Activated CD4-positive, alpha-beta T cell treated with anti-CD3 and anti-CD28 coated beads, Interleukin-2, amount 10 ng/mL, durations not matched to agents 7 days and 5 days (primary cell): ENCODE results near the gene EPS8L3. TPM values are rescaled to one million over a fixed set of nuclear protein-coding genes. Genes with fewer than 3 reads are reported as not detected.
"Not testable (repeated sequence)": the region's sequence is repeated elsewhere in the genome, so short reads cannot be mapped to it uniquely, and the experiment has no call there.

Source experiments
- CTCF ChIA-PET: fragments of 350-600 bp; sonication (Branson Sonifier 250); formaldehyde crosslinking; loops from one replicate; lab custom pipeline; 2021; ENCODE audit warnings: antibody characterized with exemption; lab: Charles Lee
- POLR2A ChIA-PET: fragments of 350-600 bp; sonication (Branson Sonifier 250); formaldehyde crosslinking; loops from one replicate; lab custom pipeline; 2021; ENCODE audit warnings: antibody characterized with exemption; lab: Charles Lee
- DNase-seq: peaks from one replicate; pipeline ENCODE4 v3.0.0-alpha.2; 2020
- H3K27ac Mint-ChIP-seq: one replicate; pipeline ENCODE4 v1.8.0; 2021; ENCODE audit warnings: mild to moderate bottlenecking, moderate library complexity, mixed read lengths
- H3K27me3 Mint-ChIP-seq: one replicate; pipeline ENCODE4 v1.8.0; 2021; ENCODE audit warnings: mixed read lengths
- H3K36me3 Mint-ChIP-seq: one replicate; pipeline ENCODE4 v1.8.0; 2021; ENCODE audit warnings: low read depth, mixed read lengths
- H3K4me1 Mint-ChIP-seq: one replicate; pipeline ENCODE4 v1.8.0; 2021; ENCODE audit warnings: mixed read lengths
- H3K4me3 Mint-ChIP-seq: one replicate; pipeline ENCODE4 v1.8.0; 2021; ENCODE audit warnings: mild to moderate bottlenecking, moderate library complexity, mixed read lengths
- H3K9me3 Mint-ChIP-seq: one replicate; pipeline ENCODE4 v1.8.0; 2021; ENCODE audit warnings: mixed read lengths
- total RNA-seq, 2 experiments: library from RNA; stranded (reverse); gene quantifications; one replicate each; pipeline ENCODE4 v1.2.3, GENCODE V29; 2021

Gene EPS8L3
- total RNA-seq, 2 experiments from 2014 or later = not detected

- POLR2A ChIA-PET = no interaction called here
- H3K4me3 Mint-ChIP-seq = peak overlapping the region; percentile 52
- peak overlapping the region; percentile 98 for H3K27ac Mint-ChIP-seq
- peak; percentile 82 for DNase-seq
- CTCF ChIA-PET = interaction anchor here (0.9 to 9.2 kb wide), 12 partner anchors 12 to 183 kb away, joined by 3 to 95 read pairs (median 4); partner anchors contain the start of gene AHCYL1
- H3K36me3 Mint-ChIP-seq = peaks cover 7% of the 10 kb centered on the region
- peaks cover 86% of the 10 kb centered on the region for H3K4me1 Mint-ChIP-seq
- H3K9me3 Mint-ChIP-seq = no peaks in the 10 kb centered on the region
- no peaks in the 10 kb centered on the region for H3K27me3 Mint-ChIP-seq
These were observed 38.6 kb upstream of the EPS8L3 start for GRCh38 chr1:109802136-109802900.

- no peaks in the 10 kb centered on the region for H3K27me3 Mint-ChIP-seq
- peaks cover 7% of the 10 kb centered on the region for H3K36me3 Mint-ChIP-seq
- ChIA-PET CTCF (interaction anchor here (1.1 to 9.2 kb wide), 8 partner anchors 12 to 183 kb away, joined by 3 to 95 read pairs (median 4); partner anchors contain the start of gene AHCYL1), POLR2A (interaction anchor here (1.0 kb wide), 1 partner anchor 11 kb away, joined by 4 read pairs; no protein-coding TSS in a partner anchor)
- peak overlapping the region; percentile 52 for H3K4me3 Mint-ChIP-seq
- DNase-seq = peak; percentile 23
- H3K27ac Mint-ChIP-seq = peak overlapping the region; percentile 98
- H3K9me3 Mint-ChIP-seq = no peaks in the 10 kb centered on the region
- peaks cover 86% of the 10 kb centered on the region for H3K4me1 Mint-ChIP-seq
These were observed 38.0 kb upstream of the EPS8L3 start for GRCh38 chr1:109801791-109802135.

GRCh38 chr1:109800291-109800690 lies 36.6 kb upstream of the EPS8L3 start:
- Mint-ChIP-seq H3K27me3 (no peaks in the 10 kb centered on the region), H3K4me3 (no peak overlapping the region), H3K9me3 (no peaks in the 10 kb centered on the region), H3K27ac (no peak overlapping the region), H3K4me1 (peaks cover 85% of the 10 kb centered on the region), H3K36me3 (peaks cover 7% of the 10 kb centered on the region)
- ChIA-PET CTCF (interaction anchor here (0.9 to 9.2 kb wide), 7 partner anchors 9 to 105 kb away, joined by 3 to 95 read pairs (median 3); no protein-coding TSS in a partner anchor), POLR2A (no interaction called here)
- DNase-seq = no peak

GRCh38 chr1:109799445-109799844 lies 35.7 kb upstream of the EPS8L3 start:
- Mint-ChIP-seq H3K4me1 (peaks cover 85% of the 10 kb centered on the region), H3K4me3 (no peak overlapping the region), H3K9me3 (no peaks in the 10 kb centered on the region), H3K27ac (no peak overlapping the region), H3K27me3 (no peaks in the 10 kb centered on the region), H3K36me3 (peaks cover 7% of the 10 kb centered on the region)
- no peak for DNase-seq
- ChIA-PET POLR2A (no interaction called here), CTCF (interaction anchor here (0.9 to 9.2 kb wide), 2 partner anchors 10 to 15 kb away, joined by 3 to 95 read pairs; no protein-coding TSS in a partner anchor)

- DNase-seq, H3K9me3 Mint-ChIP-seq, H3K36me3 Mint-ChIP-seq, H3K4me3 Mint-ChIP-seq, POLR2A ChIA-PET, H3K27me3 Mint-ChIP-seq: not testable (repeated sequence)
- peak overlapping the region; percentile 85 for H3K27ac Mint-ChIP-seq
- peaks cover 84% of the 10 kb centered on the region for H3K4me1 Mint-ChIP-seq
- CTCF ChIA-PET = interaction anchor here (0.8 to 2.9 kb wide), 8 partner anchors 9 to 157 kb away, joined by 3 to 14 read pairs (median 4); no protein-coding TSS in a partner anchor
These were observed 33.5 kb upstream of the EPS8L3 start for GRCh38 chr1:109797303-109797595.

- H3K4me3 Mint-ChIP-seq = no peak overlapping the region
- no peaks in the 10 kb centered on the region for H3K27me3 Mint-ChIP-seq
- H3K4me1 Mint-ChIP-seq = peaks cover 83% of the 10 kb centered on the region
- H3K27ac Mint-ChIP-seq = peak overlapping the region; percentile 85
- peak; percentile 24 for DNase-seq
- POLR2A ChIA-PET = no interaction called here
- peaks cover 7% of the 10 kb centered on the region for H3K36me3 Mint-ChIP-seq
- CTCF ChIA-PET = interaction anchor here (0.6 to 2.9 kb wide), 10 partner anchors 8 to 849 kb away, joined by 3 to 14 read pairs (median 4); partner anchors contain the start of gene AHCYL1
- no peaks in the 10 kb centered on the region for H3K9me3 Mint-ChIP-seq
These were observed 33.0 kb upstream of the EPS8L3 start for GRCh38 chr1:109796484-109797302.

- Mint-ChIP-seq H3K9me3 (no peaks in the 10 kb centered on the region), H3K27ac (no peak overlapping the region), H3K36me3 (peaks cover 10% of the 10 kb centered on the region), H3K4me1 (peaks cover 86% of the 10 kb centered on the region), H3K4me3 (no peak overlapping the region), H3K27me3 (no peaks in the 10 kb centered on the region)
- CTCF ChIA-PET = interaction anchor here (1.3 to 12.9 kb wide), 2 partner anchors 19 to 190 kb away, joined by 4 to 120 read pairs; partner anchors contain the start of gene AHCYL1
- POLR2A ChIA-PET = no interaction called here
- DNase-seq = no peak
These were observed 30.8 kb upstream of the EPS8L3 start for GRCh38 chr1:109794319-109795132.

GRCh38 chr1:109793486-109794318 lies 30.0 kb upstream of the EPS8L3 start:
- peak overlapping the region; percentile 39 for H3K27ac Mint-ChIP-seq
- CTCF ChIA-PET = interaction anchor here (1.0 to 25.5 kb wide), 6 partner anchors 9 to 189 kb away, joined by 3 to 475 read pairs (median 56); partner anchors contain the start of gene AHCYL1
- H3K9me3 Mint-ChIP-seq = no peaks in the 10 kb centered on the region
- H3K36me3 Mint-ChIP-seq = peaks cover 8% of the 10 kb centered on the region
- no peak overlapping the region for H3K4me3 Mint-ChIP-seq
- POLR2A ChIA-PET = no interaction called here
- DNase-seq = no peak
- peaks cover 87% of the 10 kb centered on the region for H3K4me1 Mint-ChIP-seq
- H3K27me3 Mint-ChIP-seq = no peaks in the 10 kb centered on the region

GRCh38 chr1:109793089-109793485 lies 29.4 kb upstream of the EPS8L3 start:
- H3K4me1 Mint-ChIP-seq = peaks cover 85% of the 10 kb centered on the region
- ChIA-PET CTCF (interaction anchor here (1.0 to 25.5 kb wide), 6 partner anchors 10 to 190 kb away, joined by 3 to 475 read pairs (median 56); partner anchors contain the start of gene AHCYL1), POLR2A (no interaction called here)
- no peaks in the 10 kb centered on the region for H3K27me3 Mint-ChIP-seq
- peak overlapping the region; percentile 46 for H3K27ac Mint-ChIP-seq
- H3K36me3 Mint-ChIP-seq = peaks cover 8% of the 10 kb centered on the region
- H3K4me3 Mint-ChIP-seq = no peak overlapping the region
- H3K9me3 Mint-ChIP-seq = no peaks in the 10 kb centered on the region
- no peak for DNase-seq

GRCh38 chr1:109792056-109792831 lies 28.5 kb upstream of the EPS8L3 start:
- ChIA-PET CTCF (interaction anchor here (0.5 to 25.5 kb wide), 10 partner anchors 11 to 692 kb away, joined by 3 to 475 read pairs (median 12); partner anchors contain the start of gene AHCYL1), POLR2A (no interaction called here)
- H3K36me3 Mint-ChIP-seq = peaks cover 5% of the 10 kb centered on the region
- no peaks in the 10 kb centered on the region for H3K27me3 Mint-ChIP-seq
- H3K4me3 Mint-ChIP-seq = no peak overlapping the region
- peaks cover 81% of the 10 kb centered on the region for H3K4me1 Mint-ChIP-seq
- DNase-seq = no peak
- H3K9me3 Mint-ChIP-seq = no peaks in the 10 kb centered on the region
- H3K27ac Mint-ChIP-seq = peak overlapping the region; percentile 60
